ENCODE data around the gene ROR2. TPM values are rescaled to one million over a fixed set of nuclear protein-coding genes. Genes with fewer than 3 reads are reported as not detected.
"Not testable (repeated sequence)": the region's sequence is repeated elsewhere in the genome, so short reads cannot be mapped to it uniquely, and the experiment has no call there.

ROR2 gene
- total and polyA plus RNA-seq, 2 donors (not counting 3 experiments of a cell fraction or from before 2014, with no cell fraction given): not detected

GRCh38 chr9:91799113-91799744, 150.8 kb downstream of the ROR2 start:
- no peak overlapping the region for H3K4me2 ChIP-seq (ENCODE audit: insufficient read depth, low read length)
- no peak overlapping the region for H3K4me3 ChIP-seq (replicated peaks in 1 of 3; ENCODE audit: insufficient read depth in 1 of 3, low read depth in 1 of 3, low read length in 3 of 3)
- dilution Hi-C loops (cut with MboI; ENCODE audit: extremely low pct_ligation_motif_present, low sequenced_read_pairs): no loop called here
- ChIA-PET CTCF (no interaction called here), POLR2A (no interaction called here)
- intact Hi-C loops (cut with micrococcal nuclease): no loop called here
- no peak overlapping the region for H3K27ac ChIP-seq (ENCODE audit: insufficient read depth, low read depth, low read length)
- H3K9ac ChIP-seq (replicated peaks; ENCODE audit: extremely low read depth, insufficient read depth, low read length): no peak overlapping the region
- no peak for DNase-seq (ENCODE audit: low read depth, low spot score)
- no TSS peak for BruUV-seq (replicated peaks)
- TF ChIP-seq FOS (IDR thresholded peaks at IDR 0.05; ENCODE audit: borderline replicate concordance, insufficient read depth, low read length) (no peak), JUN (IDR thresholded peaks at IDR 0.05; ENCODE audit: borderline replicate concordance, insufficient read depth, insufficient read length, low read depth) (no peak), POLR2A (IDR thresholded peaks at IDR 0.05; ENCODE audit: low read depth, low read length) (no peak), GATA2 (IDR thresholded peaks at IDR 0.05; ENCODE audit: insufficient read depth, insufficient read length, low read depth, low read length) (no peak), POLR2AphosphoS5 (IDR thresholded peaks at IDR 0.05; ENCODE audit: insufficient read depth, low read depth, low read length) (no peak), MAX (IDR thresholded peaks at IDR 0.05; ENCODE audit: insufficient read depth, insufficient read length) (no peak), MYC (IDR thresholded peaks at IDR 0.05; ENCODE audit: low read depth, low read length) (no peak), EZH2 (IDR thresholded peaks at IDR 0.05; ENCODE audit: borderline replicate concordance, low read depth, low read length, severe bottlenecking) (no peak)
- TF ChIP-seq, protein P1, sequence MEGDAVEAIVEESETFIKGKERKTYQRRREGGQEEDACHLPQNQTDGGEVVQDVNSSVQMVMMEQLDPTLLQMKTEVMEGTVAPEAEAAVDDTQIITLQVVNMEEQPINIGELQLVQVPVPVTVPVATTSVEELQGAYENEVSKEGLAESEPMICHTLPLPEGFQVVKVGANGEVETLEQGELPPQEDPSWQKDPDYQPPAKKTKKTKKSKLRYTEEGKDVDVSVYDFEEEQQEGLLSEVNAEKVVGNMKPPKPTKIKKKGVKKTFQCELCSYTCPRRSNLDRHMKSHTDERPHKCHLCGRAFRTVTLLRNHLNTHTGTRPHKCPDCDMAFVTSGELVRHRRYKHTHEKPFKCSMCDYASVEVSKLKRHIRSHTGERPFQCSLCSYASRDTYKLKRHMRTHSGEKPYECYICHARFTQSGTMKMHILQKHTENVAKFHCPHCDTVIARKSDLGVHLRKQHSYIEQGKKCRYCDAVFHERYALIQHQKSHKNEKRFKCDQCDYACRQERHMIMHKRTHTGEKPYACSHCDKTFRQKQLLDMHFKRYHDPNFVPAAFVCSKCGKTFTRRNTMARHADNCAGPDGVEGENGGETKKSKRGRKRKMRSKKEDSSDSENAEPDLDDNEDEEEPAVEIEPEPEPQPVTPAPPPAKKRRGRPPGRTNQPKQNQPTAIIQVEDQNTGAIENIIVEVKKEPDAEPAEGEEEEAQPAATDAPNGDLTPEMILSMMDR (IDR thresholded peaks at IDR 0.05; ENCODE audit: extremely low read depth in 1 of 2, insufficient read depth in 1 of 2, low read depth in 1 of 2, low read length in 2 of 2): no peak
- H3K4me1 ChIP-seq (ENCODE audit: control insufficient read depth, extremely low read depth, insufficient read depth, low read length): no peaks in the 10 kb centered on the region
- H2AFZ ChIP-seq (ENCODE audit: low read depth, low read length): no peak overlapping the region
- H3K79me2 ChIP-seq (ENCODE audit: control insufficient read depth, insufficient read depth, low read length): no peaks in the 10 kb centered on the region
- no peaks in the 10 kb centered on the region for H3K36me3 ChIP-seq (ENCODE audit: control insufficient read depth in 2 of 2, extremely low read depth in 1 of 2, insufficient read depth in 2 of 2, low read length in 2 of 2)
- no peaks in the 10 kb centered on the region for H3K9me3 ChIP-seq (replicated peaks; ENCODE audit: control insufficient read depth, insufficient read depth, low read length)
- no peaks in the 10 kb centered on the region for H3K27me3 ChIP-seq (ENCODE audit: control insufficient read depth in 2 of 2, insufficient read depth in 2 of 2, low read length in 2 of 2)
- FAIRE-seq: no peak
- no peaks in the 10 kb centered on the region for H3K9me1 ChIP-seq (replicated peaks; ENCODE audit: control insufficient read depth, extremely low read depth, insufficient read depth, low read length)
- no peaks in the 10 kb centered on the region for H4K20me1 ChIP-seq (replicated peaks; ENCODE audit: control insufficient read depth, extremely low read depth, insufficient read depth, low read length)

DNA sequence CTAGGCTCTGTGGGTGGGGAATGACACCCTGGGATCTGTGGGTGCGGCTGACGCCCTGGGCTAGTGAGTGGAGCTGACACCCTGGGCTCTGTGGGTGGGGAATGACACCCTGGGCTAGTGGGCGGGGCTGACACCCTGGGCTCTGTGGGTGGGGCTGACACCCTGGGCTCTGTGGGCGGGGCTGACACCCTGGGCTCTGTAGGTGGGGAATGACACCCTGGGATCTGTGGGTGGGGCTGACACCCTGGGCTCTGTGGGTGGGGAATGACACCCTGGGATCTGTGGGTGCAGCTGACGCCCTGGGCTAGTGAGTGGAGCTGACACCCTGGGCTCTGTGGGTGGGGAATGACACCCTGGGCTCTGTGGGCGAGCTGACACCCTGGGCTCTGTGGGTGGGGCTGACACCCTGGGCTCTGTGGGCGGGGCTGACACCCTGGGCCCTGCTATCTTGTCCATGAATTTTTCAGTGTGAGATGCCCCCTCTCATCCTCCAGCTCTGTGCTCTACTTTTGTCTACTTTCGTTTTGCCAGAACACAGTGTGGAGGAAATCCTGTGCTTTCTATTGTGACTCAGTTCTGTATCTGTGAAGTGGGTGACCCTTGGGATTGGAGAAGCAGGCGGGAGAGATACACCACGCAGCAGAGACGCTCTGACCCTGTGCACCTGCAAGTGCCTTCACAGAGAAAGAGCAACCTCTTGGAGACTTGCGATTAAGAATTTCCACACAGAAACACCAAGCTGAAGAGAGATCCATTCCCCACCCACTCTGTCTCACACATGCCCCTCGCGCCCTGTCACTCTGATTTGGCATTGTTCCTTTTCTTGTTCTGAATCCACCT, 151.5 kb downstream of the ROR2 start:
- H3K4me1 ChIP-seq (ENCODE audit: control insufficient read depth, extremely low read depth, insufficient read depth, low read length); H3K27me3 ChIP-seq (ENCODE audit: control insufficient read depth in 2 of 2, insufficient read depth in 2 of 2, low read length in 2 of 2); H3K79me2 ChIP-seq (ENCODE audit: control insufficient read depth, insufficient read depth, low read length); H3K9me3 ChIP-seq (replicated peaks; ENCODE audit: control insufficient read depth, insufficient read depth, low read length); H3K4me3 ChIP-seq (replicated peaks in 1 of 3; ENCODE audit: insufficient read depth in 1 of 3, low read depth in 1 of 3, low read length in 3 of 3); H3K36me3 ChIP-seq (ENCODE audit: control insufficient read depth in 2 of 2, extremely low read depth in 1 of 2, insufficient read depth in 2 of 2, low read length in 2 of 2); H2AFZ ChIP-seq (ENCODE audit: low read depth, low read length); DNase-seq (ENCODE audit: low read depth, low spot score); H3K27ac ChIP-seq (ENCODE audit: insufficient read depth, low read depth, low read length); intact Hi-C loops (cut with micrococcal nuclease); dilution Hi-C loops (cut with MboI; ENCODE audit: extremely low pct_ligation_motif_present, low sequenced_read_pairs); H3K9me1 ChIP-seq (replicated peaks; ENCODE audit: control insufficient read depth, extremely low read depth, insufficient read depth, low read length); H3K9ac ChIP-seq (replicated peaks; ENCODE audit: extremely low read depth, insufficient read depth, low read length); BruUV-seq (replicated peaks); CTCF ChIA-PET; H3K4me2 ChIP-seq (ENCODE audit: insufficient read depth, low read length); H4K20me1 ChIP-seq (replicated peaks; ENCODE audit: control insufficient read depth, extremely low read depth, insufficient read depth, low read length); POLR2A ChIA-PET; FAIRE-seq: not testable (repeated sequence)

Data from endothelial cell of umbilical vein (primary cell).